GM18499 (cell line): ENCODE measurements around the gene FOXN1.
"Not testable (repeated sequence)": the region's sequence is repeated elsewhere in the genome, so short reads cannot be mapped to it uniquely, and the experiment has no call there.

ENCODE experiments used
- ATAC-seq: cut with Tn5 transposase; IDR thresholded peaks from one replicate; pipeline ENCODE4 v1.9.1; 2021; ENCODE audit warnings: moderate number of reproducible peaks; ENCODE audit not compliant: insufficient read depth, unreplicated experiment

Gene FOXN1

DNA sequence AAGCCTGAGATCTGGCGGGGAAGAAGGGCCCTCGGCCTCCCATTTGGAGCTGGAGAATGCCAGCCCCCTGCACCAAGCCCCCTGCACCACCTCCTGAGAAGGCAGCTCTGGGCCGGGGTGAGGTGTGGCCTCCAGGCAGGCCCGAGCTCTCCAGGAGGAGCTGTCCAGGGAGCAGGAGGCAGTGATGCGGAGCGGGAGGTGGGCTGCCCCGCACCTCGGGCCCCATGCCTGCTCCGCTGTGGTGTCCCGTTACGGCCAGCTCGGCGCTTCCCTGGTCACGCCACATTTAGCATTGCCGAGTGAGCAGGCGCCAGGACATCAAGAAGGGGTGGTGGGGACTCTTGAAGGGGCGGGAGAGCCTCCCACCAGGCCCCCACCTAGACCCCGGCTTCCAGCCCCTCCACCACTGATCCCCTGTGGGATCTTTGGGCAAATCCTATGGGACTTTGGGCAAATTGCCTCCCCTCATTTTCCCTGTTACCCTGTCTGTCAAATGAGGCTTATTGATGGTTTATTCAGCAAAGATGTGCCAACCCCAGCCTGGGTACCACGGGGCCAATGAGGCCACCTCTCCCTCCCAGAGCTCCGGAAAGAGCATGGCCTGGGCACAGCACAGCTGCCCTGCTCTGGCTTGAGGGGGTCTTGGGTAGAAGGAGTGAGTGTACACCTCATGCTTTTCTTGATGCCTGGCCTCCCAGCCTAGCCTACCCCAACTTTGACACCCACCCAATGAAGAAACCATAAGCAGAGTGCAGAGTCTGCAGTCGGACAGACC, 15.3 kb downstream of the FOXN1 start:
- no peak for ATAC-seq

DNA sequence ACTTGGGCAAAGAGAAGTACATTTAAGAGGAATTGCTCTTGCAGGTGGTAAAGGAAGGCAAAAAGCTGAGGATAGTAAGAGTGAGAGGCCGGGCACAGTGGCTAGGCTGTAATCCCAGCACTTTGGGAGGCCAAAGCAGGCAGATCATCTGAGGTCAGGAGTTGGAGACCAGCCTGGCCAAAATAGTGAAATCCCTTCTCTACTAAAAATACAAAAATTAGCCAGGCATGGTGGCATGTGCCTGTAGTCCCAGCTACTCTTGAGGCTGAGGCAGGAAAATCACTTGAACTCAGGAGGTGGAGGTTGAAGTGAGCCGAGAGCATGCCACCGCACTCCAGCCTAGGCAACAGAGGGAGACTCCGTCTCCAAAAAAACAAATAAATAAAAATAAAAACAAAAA, 16.1 kb downstream of the FOXN1 start:
- not testable (repeated sequence) for ATAC-seq

DNA sequence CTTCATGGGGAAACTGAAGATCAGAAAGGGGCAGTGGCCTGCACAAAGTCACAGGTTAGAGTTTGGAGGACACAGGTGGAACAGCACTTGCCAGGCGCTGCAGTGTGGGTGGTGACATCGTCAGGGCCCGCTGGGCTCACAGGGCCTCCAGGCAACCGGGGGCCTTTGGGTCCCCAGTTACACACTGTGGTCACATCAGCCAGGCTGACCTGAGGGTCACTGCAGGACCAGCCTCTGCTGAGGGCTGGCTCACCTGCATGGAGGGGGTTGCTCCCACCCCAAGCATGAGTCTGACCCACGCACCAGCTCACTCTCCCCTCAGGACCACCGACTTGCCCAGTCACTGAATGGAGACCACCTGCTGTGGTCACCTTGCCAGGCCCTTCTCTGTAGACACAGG, 17.0 kb downstream of the FOXN1 start:
- ATAC-seq = no peak

DNA sequence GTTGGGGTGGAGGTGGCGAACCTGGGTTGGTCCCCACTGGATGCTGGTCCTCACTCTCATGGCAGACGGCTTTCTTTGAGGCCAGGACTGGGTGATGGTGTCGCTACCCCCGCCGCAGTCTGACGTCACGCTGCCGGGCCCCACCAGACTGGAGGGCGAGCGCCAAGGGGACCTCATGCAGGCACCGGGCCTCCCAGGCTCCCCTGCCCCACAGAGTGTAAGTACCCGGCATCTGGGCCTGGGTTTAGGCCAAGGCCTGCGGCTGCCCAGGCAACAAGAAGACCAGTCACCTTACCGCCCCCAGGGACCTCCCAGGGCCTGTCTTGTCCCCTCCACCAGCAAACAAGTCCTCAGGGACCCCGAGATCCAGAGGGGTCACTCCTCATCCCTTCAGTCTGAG, 17.7 kb downstream of the FOXN1 start:
- ATAC-seq = no peak

DNA sequence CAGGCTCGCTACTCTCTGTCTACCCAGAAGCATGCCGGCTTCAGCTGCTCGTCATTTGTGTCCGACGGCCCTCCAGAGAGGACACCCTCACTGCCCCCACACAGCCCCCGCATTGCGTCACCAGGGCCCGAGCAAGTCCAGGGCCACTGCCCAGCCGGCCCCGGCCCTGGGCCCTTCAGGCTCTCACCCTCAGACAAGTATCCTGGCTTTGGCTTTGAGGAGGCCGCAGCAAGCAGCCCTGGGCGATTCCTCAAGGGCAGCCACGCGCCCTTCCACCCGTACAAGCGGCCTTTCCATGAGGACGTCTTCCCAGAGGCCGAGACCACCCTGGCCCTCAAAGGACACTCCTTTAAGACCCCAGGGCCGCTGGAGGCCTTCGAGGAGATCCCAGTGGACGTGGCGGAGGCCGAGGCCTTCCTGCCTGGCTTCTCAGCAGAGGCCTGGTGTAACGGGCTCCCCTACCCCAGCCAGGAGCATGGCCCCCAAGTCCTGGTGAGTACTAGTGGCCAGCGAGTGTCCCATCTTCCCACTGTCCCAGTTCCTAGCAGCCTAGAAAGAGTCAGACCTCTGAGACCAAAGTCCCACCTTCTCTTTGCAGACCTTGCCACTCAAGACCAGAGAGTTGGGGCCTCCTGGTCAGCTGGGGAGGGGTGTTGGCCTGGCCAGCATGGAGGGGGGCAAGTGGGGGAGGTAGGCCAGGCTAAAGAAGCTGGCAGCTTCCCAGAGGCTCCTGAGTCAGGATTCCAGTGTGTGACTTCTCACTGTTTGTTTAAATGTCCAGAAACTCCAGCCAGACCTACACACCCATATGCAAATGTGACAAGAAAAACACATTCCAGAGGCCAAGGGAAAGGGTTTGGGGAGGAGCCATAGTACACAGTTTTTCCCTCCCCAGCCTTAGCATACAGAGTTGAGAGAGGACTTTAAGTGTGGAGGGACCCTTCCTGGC, 18.6 kb downstream of the FOXN1 start:
- no peak for ATAC-seq

DNA sequence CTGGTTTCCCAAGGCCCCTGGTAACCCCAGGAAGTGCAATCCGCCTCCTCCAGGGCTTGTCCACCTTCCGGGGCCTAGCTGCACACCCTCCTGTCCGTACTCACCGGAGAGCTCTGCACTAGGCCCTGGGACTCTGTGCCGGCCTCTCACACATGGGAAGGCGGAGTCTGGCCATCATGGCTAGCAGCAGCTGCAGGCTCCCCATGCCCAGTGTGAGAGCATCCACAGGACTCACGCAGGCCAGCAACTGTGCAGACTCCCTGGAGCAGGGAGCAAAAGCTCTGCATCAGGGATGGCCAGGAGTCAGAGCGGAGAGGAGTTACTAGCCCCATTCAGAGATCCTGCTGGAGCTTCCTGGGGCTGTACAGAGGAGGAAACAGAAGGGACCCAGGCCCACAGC, 20.2 kb downstream of the FOXN1 start:
- ATAC-seq = no peak

DNA sequence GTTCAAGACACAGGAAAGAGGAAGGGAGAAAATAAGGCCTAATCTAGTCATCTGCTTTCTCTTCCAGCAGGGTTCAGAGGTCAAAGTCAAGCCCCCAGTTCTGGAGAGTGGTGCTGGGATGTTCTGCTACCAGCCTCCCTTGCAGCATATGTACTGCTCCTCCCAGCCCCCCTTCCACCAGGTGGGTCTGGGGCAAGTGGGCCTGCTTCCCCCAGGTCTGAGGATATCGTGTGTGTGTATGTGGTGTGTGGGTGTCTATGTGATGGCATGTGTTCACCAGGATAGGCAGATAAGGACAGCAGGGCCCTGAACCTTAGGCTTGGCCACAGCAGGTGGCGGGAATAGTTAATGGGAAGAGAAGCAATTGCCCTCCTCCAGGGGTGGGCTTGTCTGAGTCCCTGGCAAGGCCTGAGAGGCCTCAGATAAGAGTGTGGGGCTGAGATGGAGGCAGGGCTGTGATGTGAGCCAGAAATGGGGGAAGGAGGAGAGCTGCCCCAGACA, 21.1 kb downstream of the FOXN1 start:
- ATAC-seq = no peak

DNA sequence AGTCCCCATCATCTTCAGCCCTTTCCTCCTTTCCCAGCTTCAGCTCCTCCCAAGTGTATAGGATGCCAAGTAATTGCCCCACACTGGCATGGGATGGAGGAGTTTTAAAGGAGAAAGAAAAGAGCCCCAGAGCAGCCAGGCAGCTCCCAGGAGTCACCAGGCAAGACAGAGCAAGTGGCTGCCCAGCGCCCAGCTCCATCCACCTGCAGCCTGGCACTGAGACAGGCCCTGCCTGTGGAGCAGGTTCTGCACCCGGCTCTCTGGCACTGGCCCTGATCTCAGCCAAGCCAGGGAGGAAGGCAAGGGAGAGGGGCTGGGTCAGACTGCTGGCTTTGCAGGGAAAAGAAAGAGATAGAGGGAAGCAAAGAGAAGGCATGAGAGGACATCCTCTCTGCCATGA, 21.7 kb downstream of the FOXN1 start:
- ATAC-seq = no peak

DNA sequence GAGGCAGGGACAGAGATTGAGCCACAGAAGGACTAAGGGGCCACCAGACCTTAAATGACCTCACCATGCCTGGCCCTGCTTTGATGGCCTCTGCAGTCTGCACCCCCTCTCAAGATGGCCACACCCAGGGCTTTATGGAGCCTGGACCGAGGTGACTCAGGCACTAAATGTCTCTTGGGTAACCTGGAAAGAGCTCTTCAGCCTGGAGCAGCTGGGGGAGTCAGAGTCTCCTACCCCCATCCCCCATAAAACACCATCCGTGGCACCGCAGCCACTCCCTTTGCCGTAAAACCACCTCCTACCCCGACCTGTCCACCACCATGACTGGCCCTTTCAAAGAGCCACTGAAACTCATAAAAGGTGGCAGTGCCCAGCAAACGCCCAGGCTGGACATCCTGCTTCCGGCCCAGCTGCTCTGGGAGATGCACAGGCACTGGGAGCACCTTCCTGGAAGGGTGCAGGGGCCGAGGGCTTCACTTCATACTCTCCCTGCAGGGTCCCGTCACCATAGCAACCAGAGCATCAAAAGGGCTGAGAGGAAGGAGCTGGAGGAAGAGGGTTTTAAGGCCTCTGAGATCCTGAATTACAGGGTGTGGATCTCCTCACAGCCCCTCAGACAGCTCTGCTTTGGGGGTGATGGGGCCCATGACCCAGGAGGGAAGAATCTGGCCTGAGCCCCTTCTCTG, 22.3 kb downstream of the FOXN1 start:
- no peak for ATAC-seq

DNA sequence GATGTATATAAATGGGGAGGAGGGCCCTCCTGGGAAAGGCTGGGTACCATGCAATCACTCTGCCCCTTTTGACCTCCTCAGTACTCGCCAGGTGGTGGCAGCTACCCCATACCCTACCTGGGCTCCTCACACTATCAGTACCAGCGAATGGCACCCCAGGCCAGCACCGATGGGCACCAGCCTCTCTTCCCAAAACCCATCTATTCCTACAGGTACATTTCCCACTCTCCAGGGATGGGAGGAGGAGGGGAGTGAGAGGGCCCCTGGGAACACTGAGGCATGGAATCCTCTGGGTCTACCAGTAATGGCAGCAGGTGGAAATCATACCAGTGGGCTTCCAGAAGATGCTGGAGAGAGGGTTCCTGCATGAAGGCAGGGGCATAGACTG, 22.9 kb downstream of the FOXN1 start:
- no peak for ATAC-seq

DNA sequence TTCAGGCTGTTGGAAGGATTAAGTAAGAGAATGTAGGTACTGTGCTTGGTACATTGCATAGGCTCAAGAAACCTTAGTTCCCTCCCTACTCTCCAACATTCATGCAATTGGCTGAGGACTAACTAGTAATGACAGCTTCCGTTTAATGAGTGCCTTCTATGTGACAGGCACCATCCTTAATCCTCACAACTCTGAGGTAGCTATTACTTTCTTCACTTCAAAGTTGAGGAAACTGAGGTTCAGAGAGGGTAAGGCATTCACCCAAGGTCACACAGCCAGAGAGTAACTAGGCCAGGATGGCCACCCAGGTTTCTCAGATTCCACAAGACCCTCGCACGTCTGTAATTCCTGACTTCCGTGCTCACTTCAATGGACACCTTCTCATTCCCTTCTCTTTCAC, 24.1 kb downstream of the FOXN1 start:
- ATAC-seq = no peak

DNA sequence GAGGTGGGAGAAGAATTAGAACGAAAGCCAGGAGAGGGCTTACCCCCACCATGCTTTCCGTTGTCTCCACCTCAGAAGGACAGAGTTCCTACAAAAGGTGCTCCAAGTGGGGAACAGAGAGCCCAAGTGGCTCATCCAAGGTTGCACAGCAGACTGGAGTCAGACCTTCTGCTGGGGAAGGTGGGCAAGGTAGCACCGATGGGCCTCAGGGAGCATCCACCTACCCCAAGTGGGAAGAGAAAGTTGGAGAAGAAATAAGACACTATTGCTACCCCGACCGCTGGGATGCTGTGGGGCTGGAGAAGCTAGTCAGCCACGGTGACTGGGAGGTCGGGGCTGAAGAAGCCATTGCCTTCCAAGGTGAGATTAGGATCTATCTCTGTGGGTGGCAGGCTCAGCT, 24.8 kb downstream of the FOXN1 start:
- no peak for ATAC-seq

DNA sequence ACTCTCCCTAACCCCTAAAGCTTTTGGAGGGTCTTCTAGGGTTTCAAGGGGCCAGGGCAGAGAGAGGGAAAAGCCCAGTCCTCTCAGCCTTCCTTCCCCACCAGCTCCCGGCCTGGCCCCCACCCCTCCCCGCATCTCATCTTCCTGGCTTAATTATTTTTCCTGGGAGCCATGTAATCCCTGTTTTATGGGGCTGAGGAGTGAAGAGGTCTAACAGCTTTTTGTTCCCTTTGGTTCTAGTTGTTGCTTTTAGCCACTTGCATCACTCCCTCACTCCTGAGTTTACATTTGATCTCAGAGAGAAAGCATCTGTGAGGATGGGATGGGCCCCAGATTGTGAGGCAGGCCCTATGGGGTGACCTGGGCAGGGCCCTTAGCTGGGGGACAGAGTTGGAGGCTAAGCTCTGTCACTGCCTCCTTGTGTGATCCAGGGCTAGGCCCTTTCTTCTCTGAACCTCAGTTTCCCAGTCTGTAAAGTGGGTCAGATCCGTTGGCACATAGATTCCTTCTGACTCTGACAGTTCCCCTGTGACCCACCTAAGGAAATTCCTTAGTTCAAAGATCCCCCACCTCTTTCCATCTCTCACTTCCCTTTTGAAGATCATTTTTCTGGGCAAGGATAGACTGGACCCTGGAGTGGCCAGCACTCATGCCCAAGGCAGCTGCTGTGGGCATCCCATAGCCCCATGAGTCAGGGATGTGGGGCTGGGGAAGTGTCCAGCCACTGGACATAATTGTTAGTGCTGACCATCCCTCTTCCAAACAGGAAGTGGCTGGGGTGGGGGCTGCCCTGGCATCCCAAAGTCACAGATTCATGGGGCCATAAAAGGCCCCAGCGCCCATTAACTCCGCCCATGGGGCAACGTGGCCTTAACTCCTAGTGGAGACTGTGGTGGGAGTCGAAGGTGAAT, 26.2 kb downstream of the FOXN1 start:
- ATAC-seq = no peak

DNA sequence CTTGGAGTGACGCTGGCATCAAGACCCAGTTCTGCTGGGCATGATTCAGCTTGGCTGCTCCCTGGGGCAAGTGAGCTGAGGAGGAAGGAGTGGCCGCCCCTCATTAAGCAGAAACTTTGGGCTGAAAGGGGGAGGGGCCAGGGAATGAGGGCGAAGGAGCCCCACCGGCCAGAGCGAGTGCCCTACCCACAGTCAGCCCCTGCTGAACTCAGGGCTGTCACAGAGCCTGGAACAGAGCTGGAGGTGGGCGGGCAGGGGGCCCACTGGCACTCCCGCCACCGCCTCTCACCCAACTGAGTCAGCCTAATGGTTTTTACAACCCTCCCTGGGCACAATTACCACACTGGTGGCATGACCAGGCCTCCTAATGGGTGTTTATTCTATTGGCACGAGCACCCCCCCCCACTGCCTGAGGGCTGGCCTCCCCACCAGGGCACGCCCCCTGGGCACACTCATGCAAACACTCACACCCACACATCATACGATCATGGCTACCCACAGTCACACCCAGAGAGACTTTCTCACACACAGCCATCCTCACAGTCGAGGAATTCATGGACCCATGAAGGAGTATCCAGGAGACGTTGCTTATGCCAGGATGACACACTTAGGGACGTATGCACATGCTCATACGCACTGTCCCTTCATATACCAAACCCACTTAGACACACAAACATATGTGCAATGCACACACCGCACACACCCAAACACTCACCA, 27.1 kb downstream of the FOXN1 start:
- no peak for ATAC-seq

DNA sequence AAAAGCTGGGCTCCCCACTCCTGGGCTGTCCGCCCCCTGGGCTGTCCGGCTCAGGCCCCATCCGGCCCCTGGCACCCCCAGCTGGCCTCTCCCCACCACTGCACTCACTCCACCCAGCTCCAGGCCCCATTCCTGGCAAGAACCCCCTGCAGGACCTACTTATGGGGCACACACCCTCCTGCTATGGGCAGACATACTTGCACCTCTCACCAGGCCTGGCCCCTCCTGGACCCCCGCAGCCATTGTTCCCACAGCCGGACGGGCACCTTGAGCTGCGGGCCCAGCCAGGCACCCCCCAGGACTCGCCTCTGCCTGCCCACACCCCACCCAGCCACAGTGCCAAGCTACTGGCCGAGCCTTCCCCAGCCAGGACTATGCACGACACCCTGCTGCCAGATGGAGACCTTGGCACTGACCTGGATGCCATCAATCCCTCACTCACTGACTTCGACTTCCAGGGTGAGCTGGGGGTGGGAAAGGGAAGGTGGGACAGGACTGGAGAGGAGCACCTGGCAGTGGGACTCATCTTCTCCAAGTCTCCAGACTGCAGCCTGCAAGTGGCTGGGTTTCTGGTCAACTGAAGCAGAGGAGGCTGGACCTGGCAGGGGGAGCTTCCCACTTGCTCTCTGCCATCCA, 28.7 kb downstream of the FOXN1 start:
- no peak for ATAC-seq

DNA sequence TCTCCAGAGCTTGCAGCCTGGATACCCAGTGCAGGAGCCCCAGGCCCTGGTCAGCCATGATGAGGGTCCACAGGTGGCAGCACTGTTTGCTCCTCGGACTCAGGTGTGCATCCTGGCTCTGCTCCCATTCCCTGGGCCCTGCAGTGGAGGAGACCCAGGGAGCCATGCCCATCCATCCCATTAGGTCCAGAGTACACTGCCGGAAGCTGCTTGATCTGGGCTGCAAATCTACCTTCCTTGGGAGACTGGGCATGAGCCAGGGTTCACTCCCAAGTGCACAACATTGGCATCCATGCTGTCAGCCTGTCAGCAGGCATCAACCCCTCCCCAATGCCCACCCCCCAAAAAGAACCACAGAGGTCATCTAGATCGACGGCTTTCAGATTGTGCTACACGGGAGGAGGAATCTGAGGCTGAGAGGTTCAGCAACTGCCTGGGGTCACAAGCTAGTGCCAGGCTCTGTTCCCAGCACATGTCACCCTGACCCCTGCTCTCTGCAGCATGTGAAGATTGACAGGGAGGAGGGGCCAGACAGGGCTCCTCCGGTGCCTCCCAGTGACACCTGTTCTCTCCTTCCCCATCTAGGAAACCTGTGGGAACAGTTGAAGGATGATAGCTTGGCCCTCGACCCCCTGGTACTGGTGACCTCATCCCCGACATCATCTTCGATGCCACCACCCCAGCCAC, 30.5 kb downstream of the FOXN1 start:
- ATAC-seq = no peak

DNA sequence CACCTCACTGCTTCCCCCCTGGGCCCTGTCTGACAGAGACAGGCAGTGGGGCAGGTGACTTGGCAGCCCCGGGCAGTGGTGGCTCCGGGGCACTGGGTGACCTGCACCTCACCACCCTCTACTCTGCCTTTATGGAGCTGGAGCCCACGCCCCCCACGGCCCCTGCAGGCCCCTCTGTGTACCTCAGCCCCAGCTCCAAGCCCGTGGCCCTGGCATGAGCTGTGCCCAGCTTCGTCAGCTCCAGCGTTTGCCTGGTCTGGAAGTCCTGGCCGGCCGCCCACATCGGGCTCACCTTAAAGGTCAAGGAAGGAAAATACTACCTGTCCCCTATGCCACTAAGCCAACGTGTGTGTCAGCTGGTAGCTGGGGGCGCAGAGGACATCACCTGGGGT, 31.1 kb downstream of the FOXN1 start:
- ATAC-seq = no peak

DNA sequence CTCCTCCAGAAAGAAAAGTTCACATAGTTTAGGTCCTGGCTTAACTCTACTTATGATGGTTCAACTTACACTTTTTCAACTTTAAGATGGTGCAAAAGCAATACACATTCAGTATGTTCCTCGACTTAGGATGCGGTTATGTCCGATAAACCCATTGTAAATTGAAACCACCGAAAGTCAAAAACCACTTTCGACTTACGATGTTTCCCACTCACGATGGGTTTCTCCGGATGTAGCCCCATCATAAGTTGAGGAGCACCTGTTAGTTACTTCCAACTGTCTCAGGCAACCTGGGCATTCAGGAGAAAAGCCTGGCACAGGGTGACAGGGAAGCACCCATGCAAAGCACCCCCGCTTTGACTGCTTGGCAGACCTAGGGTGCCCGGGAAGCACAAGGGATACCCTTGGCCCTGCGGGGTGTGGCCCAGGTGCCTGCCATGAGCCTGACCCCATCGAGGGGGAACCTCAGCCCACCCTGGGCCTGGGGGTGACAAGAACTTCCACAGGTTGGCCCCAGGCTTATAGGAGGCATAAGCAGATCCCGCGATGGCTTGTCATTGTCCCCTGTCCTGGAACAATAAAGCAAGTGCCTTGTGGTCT, 32.2 kb downstream of the FOXN1 start:
- no peak for ATAC-seq
